DMS53 (cell line): Measurements from ENCODE around the gene CMSS1.

Experiments used
- DNase-seq: peaks from one replicate; lab custom pipeline; 2025; lab: John Stamatoyannopoulos, UW

The CMSS1 gene

GRCh38 chr3:99934975-99935797 lies 117.5 kb downstream of the CMSS1 start:
- peak; percentile 37 for DNase-seq

- DNase-seq = no peak
These were observed 120.7 kb downstream of the CMSS1 start for GRCh38 chr3:99938270-99938911.

GRCh38 chr3:99939876-99940275 lies 122.2 kb downstream of the CMSS1 start:
- no peak for DNase-seq

GRCh38 chr3:99940350-99940749 lies 122.7 kb downstream of the CMSS1 start:
- no peak for DNase-seq

GRCh38 chr3:99941211-99941610 lies 123.5 kb downstream of the CMSS1 start:
- DNase-seq = no peak

DNA sequence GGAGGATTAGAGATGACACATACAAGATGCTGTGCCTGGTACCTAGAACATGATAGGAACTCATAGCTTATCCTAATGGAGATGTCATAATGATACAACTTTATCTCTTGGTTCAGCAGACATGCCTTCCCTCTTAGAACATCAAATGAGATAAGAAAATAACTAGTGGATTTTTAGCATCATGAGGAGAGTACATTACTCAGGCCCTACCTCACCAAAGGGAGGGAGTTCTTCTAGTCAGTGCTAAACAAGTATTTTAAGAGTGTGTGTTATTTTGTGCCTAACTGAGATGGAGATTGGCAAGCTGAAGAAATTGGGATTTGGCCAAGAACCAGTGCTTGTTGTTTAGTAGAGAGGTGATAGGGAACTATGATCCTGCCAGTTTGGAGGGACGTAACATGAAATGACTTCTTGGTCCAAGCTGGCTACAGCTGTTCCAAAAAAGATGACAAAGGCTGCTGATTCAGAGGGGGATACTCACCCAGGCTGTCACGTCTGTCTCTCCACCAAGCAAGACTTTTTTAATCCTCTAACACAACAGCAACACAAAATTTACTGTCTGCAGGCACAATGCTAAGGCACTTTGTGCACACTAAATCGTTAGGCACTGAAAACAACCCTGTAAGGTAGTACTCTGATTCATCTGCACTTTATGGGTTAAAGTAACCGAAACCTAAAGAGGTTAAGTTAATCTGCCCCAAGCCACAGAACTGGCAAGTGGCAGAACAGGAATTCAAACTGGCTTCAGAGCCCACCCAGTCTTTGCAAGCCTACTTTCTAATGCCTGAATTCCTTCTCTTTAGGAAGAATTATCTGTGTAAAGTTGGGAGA lies 126.5 kb downstream of the CMSS1 start:
- DNase-seq = no peak

- DNase-seq = no peak
These were observed 127.8 kb downstream of the CMSS1 start for GRCh38 chr3:99945328-99945995.

DNA sequence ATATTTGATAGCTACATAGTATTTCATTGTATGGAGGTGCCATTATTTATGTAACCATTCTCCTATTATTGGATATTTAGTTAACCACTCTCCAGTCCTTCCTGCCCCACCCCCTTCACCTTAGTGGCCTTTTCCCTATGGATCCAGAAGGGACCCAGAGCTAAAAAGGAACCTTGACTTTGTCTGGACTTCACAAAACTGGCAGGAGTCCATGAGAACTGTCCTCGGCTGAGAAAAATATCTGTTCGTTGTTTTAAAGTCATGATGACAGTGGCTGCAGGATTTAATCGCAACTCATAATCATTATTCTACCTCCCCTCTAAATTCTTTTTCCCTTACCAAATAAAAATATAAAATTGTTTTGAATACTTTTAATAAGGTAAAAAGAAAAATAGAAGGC lies 129.7 kb downstream of the CMSS1 start:
- DNase-seq = no peak

- no peak for DNase-seq
These were observed 130.9 kb downstream of the CMSS1 start for GRCh38 chr3:99948467-99949089.

- no peak for DNase-seq
These were observed 132.5 kb downstream of the CMSS1 start for GRCh38 chr3:99949956-99950670.

GRCh38 chr3:99950921-99951320 lies 133.3 kb downstream of the CMSS1 start:
- DNase-seq = no peak

DNA sequence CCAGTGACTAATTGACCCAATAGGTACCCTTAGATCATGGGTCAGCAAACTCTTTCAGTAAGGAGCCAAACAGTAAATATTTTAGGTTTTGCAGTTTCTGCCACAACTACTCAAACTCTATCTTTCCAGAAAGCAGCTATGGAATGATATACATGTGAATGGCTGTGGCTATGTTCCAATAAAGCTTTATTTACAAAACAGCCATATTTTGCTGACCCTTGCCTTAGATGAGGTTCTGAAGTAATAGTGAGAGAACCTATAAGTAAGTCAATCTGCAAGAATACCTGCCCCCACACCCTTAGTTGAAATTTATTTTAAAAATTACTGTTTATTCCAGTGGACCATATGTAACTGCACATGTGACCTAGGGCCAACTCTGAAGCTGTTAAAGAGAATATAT lies 134.0 kb downstream of the CMSS1 start:
- no peak for DNase-seq

DNA sequence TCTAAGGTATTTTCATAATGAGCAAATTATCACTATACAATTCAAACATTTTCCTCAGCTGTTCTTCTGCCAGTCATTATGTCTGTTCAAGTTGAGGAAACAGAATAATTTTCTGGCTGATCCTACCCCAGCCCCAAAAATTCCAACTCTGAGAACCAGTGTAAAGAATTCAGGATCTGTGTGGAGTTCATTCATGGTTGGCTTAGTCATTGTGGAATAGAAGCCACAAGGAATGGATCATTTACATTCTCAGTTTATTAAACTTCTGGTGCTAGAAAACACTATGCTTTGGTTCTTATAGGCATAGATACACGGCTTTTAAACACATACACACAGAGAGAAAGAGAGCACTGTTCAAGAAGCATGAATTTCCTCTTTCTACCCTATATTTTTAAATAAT lies 134.6 kb downstream of the CMSS1 start:
- no peak for DNase-seq

- no peak for DNase-seq
These were observed 135.9 kb downstream of the CMSS1 start for GRCh38 chr3:99953596-99953995.

DNA sequence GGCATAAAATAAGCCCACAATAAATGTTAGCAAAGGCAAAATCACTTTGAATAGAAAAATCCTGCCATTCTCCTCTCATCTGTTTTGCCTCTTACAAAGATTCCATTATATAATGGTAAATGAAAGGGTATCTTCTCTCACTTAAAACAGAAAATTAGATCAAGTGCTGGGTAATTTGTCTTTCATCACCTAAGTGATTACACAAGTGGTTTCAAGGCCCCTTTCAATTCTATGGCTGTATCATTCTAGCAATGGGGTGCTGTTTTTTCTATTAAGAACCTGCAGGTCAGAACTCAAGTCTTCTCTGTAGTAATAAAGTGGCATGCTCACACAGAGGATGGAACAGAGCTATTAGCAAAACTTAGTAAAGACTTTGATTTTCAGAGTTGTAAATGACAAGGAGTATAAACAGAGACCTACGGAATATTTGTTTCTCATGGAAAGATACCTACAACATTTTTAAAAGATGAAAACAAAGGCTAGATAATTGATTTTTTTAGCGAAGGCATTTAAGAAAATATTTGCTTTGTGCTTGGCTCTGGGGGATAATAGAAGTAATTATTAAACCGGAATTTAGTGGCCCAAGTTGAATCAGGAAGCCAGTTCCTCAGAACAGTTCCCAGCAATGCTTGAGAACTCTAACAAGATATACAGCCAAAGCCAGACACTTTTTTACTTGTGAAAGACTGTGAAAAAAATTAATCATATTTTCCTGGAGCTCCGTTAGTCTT lies 137.4 kb downstream of the CMSS1 start:
- no peak for DNase-seq

DNA sequence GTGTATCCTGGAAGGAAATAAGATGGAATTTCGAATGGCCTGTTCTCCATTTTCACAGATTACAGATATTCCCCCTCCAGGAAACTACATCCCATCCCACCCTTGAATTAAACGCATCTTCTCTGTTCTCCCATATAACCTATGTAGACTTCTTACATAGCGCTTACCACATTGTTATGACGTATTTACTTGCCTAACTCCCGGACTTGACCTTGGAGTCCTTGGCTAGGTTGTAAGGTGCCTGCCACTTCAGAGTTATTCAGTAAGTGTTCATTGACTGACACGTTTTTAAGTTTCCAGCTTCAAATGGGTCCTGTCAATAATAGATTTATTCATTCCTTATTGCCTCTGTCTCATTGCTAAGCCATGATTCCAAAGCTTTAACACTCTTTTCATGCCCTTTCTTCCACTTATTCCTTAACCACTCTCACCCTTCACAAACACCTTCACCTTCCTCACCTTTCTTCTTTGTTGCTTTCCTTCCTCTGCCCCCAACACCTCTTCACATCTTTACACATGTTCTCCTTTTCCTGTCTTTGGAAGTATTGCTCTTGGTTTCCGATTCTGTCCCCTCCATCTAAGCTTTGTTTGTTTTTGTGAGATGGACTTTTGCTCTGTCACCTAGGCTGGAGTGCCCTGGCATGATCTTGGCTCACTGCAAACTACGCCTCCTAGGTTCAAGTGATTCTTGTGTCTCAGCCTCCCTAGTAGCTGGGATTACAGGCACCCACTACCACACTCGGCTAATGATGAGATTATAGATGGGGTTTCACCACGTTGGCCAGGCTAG lies 138.3 kb downstream of the CMSS1 start:
- no peak for DNase-seq

- no peak for DNase-seq
These were observed 139.6 kb downstream of the CMSS1 start for GRCh38 chr3:99957151-99957796.

GRCh38 chr3:99958222-99958912 lies 140.7 kb downstream of the CMSS1 start:
- DNase-seq = no peak
